SK-N-SH treated with all-trans-retinoic acid at 6 μM for 48 hours (cell line): ENCODE results near the gene ZNF76.

Experiments
- ATAC-seq: fragments of 200-7000 bp; cut with Tn5 transposase; 3 replicates; pipeline ENCODE4 v1.9.1; 2020; ENCODE audit warnings: mild to moderate bottlenecking, moderate library complexity
- ARNTL ChIP-seq: fragments of 450-650 bp; formaldehyde crosslinking; IDR thresholded peaks from 2 replicates; pipeline ENCODE4 v1.5.0; 2020; ENCODE audit warnings: low read depth, mild to moderate bottlenecking, moderate library complexity, borderline replicate concordance
- CREB5 ChIP-seq: fragments of 250-450 bp; sonication (Bioruptor Pico); IDR thresholded peaks from 2 replicates; pipeline ENCODE4 v1.5.1; 2020; ENCODE audit warnings: low read depth, mild to moderate bottlenecking, moderate library complexity
- CSDC2 ChIP-seq: fragments of 250-450 bp; sonication (Bioruptor Pico); IDR thresholded peaks from 2 replicates; pipeline ENCODE4 v1.5.0; 2020; ENCODE audit warnings: mild to moderate bottlenecking, moderate library complexity
- ESRRG ChIP-seq: fragments of 250-450 bp; sonication (Bioruptor Pico); IDR thresholded peaks from 2 replicates; pipeline ENCODE4 v1.6.1; 2021; ENCODE audit warnings: mild to moderate bottlenecking
- OSR1 ChIP-seq: fragments of 250-450 bp; sonication (Bioruptor Pico); IDR thresholded peaks from 2 replicates; pipeline ENCODE4 v1.8.0; 2022; ENCODE audit warnings: moderate library complexity, mild to moderate bottlenecking, inconsistent platforms
- PPARA ChIP-seq: fragments of 250-450 bp; sonication (Bioruptor Pico); IDR thresholded peaks from 2 replicates; pipeline ENCODE4 v1.5.0; 2020; ENCODE audit warnings: mild to moderate bottlenecking, borderline replicate concordance
- RARB ChIP-seq: fragments of 250-450 bp; sonication (Bioruptor Pico); IDR thresholded peaks from 2 replicates; pipeline ENCODE4 v1.8.0; 2021; ENCODE audit warnings: mild to moderate bottlenecking, moderate library complexity
- SNAI2 ChIP-seq: fragments of 250-450 bp; sonication (Bioruptor Pico); IDR thresholded peaks from 2 replicates; pipeline ENCODE4 v1.5.0; 2020; ENCODE audit warnings: mild to moderate bottlenecking, moderate library complexity
- TCF4 ChIP-seq: fragments of 250-450 bp; sonication (Bioruptor Pico); IDR thresholded peaks from 2 replicates; pipeline ENCODE4 v1.8.0; 2021; ENCODE audit warnings: mild to moderate bottlenecking, moderate library complexity, borderline replicate concordance
- TOX ChIP-seq: fragments of 250-450 bp; sonication (Bioruptor Pico); IDR thresholded peaks from 2 replicates; pipeline ENCODE4 v1.8.0; 2021; ENCODE audit warnings: mild to moderate bottlenecking, moderate library complexity, borderline replicate concordance
- TSHZ2 ChIP-seq: fragments of 250-450 bp; sonication (Bioruptor Pico); IDR thresholded peaks from 2 replicates; pipeline ENCODE4 v1.5.0; 2020; ENCODE audit warnings: mild to moderate bottlenecking, moderate library complexity
- ZC3H10 ChIP-seq: fragments of 250-450 bp; sonication (Bioruptor Pico); IDR thresholded peaks from 2 replicates; pipeline ENCODE4 v1.5.1; 2021; ENCODE audit warnings: mild to moderate bottlenecking, moderate library complexity
- ZFP30 ChIP-seq: fragments of 450-650 bp; formaldehyde crosslinking; IDR thresholded peaks from 2 replicates; pipeline ENCODE4 v1.5.0; 2022; ENCODE audit warnings: mild to moderate bottlenecking, moderate library complexity
- ZNF565 ChIP-seq: fragments of 450-650 bp; formaldehyde crosslinking; conservative IDR thresholded peaks from 2 replicates; pipeline ENCODE4 v1.5.0; 2020; ENCODE audit warnings: low read depth, mild to moderate bottlenecking, moderate library complexity
- ZNF70 ChIP-seq: fragments of 450-650 bp; formaldehyde crosslinking; IDR thresholded peaks from 2 replicates; pipeline ENCODE4 v1.5.0; 2020; ENCODE audit warnings: mild to moderate bottlenecking, moderate library complexity
- ZNF8 ChIP-seq: fragments of 450-650 bp; formaldehyde crosslinking; IDR thresholded peaks from 2 replicates; pipeline ENCODE4 v1.5.0; 2020; ENCODE audit warnings: mild to moderate bottlenecking, moderate library complexity
- TF ChIP-seq, protein P1 (sequence below): fragments of 250-450 bp; sonication (Bioruptor Pico); IDR thresholded peaks from 2 replicates; pipeline ENCODE4 v1.8.0; 2020; ENCODE audit warnings: mild to moderate bottlenecking, moderate library complexity, borderline replicate concordance
- TF ChIP-seq, protein P2 (sequence below): fragments of 250-450 bp; sonication (Bioruptor Pico); IDR thresholded peaks from 2 replicates; pipeline ENCODE4 v1.8.0; 2021; ENCODE audit warnings: low read depth, mild to moderate bottlenecking, moderate library complexity, borderline replicate concordance
- TF ChIP-seq, protein P3 (sequence below): fragments of 250-450 bp; sonication (Bioruptor Pico); IDR thresholded peaks from 2 replicates; pipeline ENCODE4 v1.5.1; 2021; ENCODE audit warnings: mild to moderate bottlenecking, moderate library complexity

Gene ZNF76

GRCh38 chr6:35214869-35215664 lies 44.5 kb upstream of the ZNF76 start:
- no peak for ATAC-seq
- TF ChIP-seq TCF4 (CRISPR knock-in tag) (no peak), PPARA (no peak), ZFP30 (no peak), CSDC2 (CRISPR knock-in tag) (no peak), TOX (CRISPR knock-in tag) (no peak), ZNF565 (no peak), TSHZ2 (no peak), RARB (CRISPR knock-in tag) (no peak), SNAI2 (CRISPR knock-in tag) (no peak), CREB5 (no peak), ZNF70 (CRISPR knock-in tag) (no peak), ARNTL (CRISPR knock-in tag) (no peak), ESRRG (no peak), OSR1 (CRISPR knock-in tag) (no peak), ZC3H10 (CRISPR knock-in tag) (no peak), ZNF8 (CRISPR knock-in tag) (no peak)
- TF ChIP-seq, protein P1, sequence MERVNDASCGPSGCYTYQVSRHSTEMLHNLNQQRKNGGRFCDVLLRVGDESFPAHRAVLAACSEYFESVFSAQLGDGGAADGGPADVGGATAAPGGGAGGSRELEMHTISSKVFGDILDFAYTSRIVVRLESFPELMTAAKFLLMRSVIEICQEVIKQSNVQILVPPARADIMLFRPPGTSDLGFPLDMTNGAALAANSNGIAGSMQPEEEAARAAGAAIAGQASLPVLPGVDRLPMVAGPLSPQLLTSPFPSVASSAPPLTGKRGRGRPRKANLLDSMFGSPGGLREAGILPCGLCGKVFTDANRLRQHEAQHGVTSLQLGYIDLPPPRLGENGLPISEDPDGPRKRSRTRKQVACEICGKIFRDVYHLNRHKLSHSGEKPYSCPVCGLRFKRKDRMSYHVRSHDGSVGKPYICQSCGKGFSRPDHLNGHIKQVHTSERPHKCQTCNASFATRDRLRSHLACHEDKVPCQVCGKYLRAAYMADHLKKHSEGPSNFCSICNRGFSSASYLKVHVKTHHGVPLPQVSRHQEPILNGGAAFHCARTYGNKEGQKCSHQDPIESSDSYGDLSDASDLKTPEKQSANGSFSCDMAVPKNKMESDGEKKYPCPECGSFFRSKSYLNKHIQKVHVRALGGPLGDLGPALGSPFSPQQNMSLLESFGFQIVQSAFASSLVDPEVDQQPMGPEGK (CRISPR knock-in tag): no peak
- TF ChIP-seq, protein P2, sequence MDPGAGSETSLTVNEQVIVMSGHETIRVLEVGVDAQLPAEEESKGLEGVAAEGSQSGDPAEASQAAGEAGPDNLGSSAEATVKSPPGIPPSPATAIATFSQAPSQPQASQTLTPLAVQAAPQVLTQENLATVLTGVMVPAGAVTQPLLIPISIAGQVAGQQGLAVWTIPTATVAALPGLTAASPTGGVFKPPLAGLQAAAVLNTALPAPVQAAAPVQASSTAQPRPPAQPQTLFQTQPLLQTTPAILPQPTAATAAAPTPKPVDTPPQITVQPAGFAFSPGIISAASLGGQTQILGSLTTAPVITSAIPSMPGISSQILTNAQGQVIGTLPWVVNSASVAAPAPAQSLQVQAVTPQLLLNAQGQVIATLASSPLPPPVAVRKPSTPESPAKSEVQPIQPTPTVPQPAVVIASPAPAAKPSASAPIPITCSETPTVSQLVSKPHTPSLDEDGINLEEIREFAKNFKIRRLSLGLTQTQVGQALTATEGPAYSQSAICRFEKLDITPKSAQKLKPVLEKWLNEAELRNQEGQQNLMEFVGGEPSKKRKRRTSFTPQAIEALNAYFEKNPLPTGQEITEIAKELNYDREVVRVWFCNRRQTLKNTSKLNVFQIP (CRISPR knock-in tag): no peak
- TF ChIP-seq, protein P3, sequence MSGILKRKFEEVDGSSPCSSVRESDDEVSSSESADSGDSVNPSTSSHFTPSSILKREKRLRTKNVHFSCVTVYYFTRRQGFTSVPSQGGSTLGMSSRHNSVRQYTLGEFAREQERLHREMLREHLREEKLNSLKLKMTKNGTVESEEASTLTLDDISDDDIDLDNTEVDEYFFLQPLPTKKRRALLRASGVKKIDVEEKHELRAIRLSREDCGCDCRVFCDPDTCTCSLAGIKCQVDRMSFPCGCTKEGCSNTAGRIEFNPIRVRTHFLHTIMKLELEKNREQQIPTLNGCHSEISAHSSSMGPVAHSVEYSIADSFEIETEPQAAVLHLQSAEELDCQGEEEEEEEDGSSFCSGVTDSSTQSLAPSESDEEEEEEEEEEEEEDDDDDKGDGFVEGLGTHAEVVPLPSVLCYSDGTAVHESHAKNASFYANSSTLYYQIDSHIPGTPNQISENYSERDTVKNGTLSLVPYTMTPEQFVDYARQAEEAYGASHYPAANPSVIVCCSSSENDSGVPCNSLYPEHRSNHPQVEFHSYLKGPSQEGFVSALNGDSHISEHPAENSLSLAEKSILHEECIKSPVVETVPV (CRISPR knock-in tag): no peak
- TF ChIP-seq, all 23 proteins: peak for 0

DNA sequence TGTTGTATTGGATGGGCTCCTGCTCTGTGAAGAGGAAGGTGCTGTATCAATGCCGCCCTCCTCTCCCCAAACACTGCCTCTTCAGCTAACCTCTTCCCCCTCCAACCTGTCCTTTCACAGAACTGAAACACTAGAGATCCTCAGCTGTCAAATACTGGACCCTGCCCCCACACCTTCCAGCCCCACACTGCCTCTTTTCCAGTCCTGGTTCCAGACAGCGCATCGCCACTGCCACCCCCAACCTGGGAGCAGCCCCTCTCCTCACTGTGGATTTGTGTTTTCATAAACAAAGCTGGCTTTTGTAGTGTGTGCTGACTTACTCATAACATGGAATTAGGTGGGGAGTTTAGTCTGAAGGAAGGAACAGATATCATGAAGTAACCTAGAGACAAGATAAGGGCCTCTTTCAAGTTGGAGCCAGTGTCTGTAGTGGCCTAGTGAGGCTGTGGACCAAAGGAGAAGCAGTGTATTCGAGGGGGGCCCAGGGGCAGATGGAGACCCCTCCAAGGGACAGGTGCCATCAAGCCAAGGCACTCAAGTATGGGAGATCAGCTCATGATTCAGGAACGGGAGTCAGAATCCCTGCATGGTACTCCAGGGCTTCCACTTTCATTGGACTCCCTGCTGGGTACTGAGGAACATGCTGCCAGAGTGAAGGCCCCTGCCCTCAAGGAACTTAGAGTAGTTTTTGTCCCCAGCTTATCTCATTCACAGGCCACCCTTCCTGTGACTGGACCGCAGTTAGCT lies 43.7 kb upstream of the ZNF76 start:
- ATAC-seq: no peak

More for the DNA sequence above, 43.7 kb upstream of the ZNF76 start:
- TF ChIP-seq, protein P1 (CRISPR knock-in tag): no peak
